ENCODE data around the gene POFUT1.

POFUT1 gene

GRCh38 chr20:32277361-32278198, 69.9 kb downstream of the POFUT1 start, which contains the start of gene KIF3B:
TSS of gene KIF3B (plus strand) at chr20:32277651. CDS start at chr20:32309778, 32,127 bp downstream.
- peak; percentile 81 to 82 for DNase-seq (ENCODE audit: low read depth in 2 of 2)

- no peak for DNase-seq (ENCODE audit: low read depth in 2 of 2)
Measured at GRCh38 chr20:32278199-32278643, 70.5 kb downstream of the POFUT1 start.

- no peak for DNase-seq (ENCODE audit: low read depth in 2 of 2)
Measured at GRCh38 chr20:32281711-32282110, 74.0 kb downstream of the POFUT1 start.

GRCh38 chr20:32282461-32282860, 74.8 kb downstream of the POFUT1 start:
- no peak for DNase-seq (ENCODE audit: low read depth in 2 of 2)

GRCh38 chr20:32285082-32285620, 77.5 kb downstream of the POFUT1 start:
- DNase-seq (ENCODE audit: low read depth in 2 of 2) = no peak

GRCh38 chr20:32285621-32286371, 78.1 kb downstream of the POFUT1 start:
- peak; percentile 28 to 36 for DNase-seq (ENCODE audit: low read depth in 2 of 2)

GRCh38 chr20:32287231-32287638, 79.6 kb downstream of the POFUT1 start:
- no peak for DNase-seq (ENCODE audit: low read depth in 2 of 2)

Data from stimulated activated CD8-positive, alpha-beta memory T cell treated with anti-CD3 and anti-CD28 coated beads, Interleukin-15, amount 100 ng/mL, for 48 hours (primary cell).